GM19397 (cell line): Measurements from ENCODE around the gene JADE3.

Source experiments
- ATAC-seq: cut with Tn5 transposase; IDR thresholded peaks from one replicate; pipeline ENCODE4 v1.9.1; 2021; ENCODE audit warnings: mild to moderate bottlenecking, moderate library complexity; ENCODE audit not compliant: unreplicated experiment

The JADE3 gene

GRCh38 chrX:47101206-47101605, 189.0 kb downstream of the JADE3 start:
- no peak for ATAC-seq
